Ovary (tissue), 10 donors: ENCODE data around the gene SH3GL3. TPM values are rescaled to one million over a fixed set of nuclear protein-coding genes. Genes with fewer than 3 reads are reported as not detected.

Experiments
- DNase-seq, 5 donors: peaks; one replicate each; pipeline ENCODE4 v3.0.0-alpha.2; 2019 to 2020
- H3K27ac ChIP-seq, 2 donors: fragments of 200-600 bp; one replicate each; pipeline versions ENCODE4 v1.5.1 to v1.8.0; 2019 to 2022
- H3K27me3 ChIP-seq: fragments of 200-600 bp; one replicate; pipeline ENCODE4 v1.8.0; 2022
- H3K36me3 ChIP-seq: fragments of 200-600 bp; sonication (generic); one replicate; pipeline ENCODE4 v1.5.1; 2019
- H3K4me1 ChIP-seq: one replicate; pipeline ENCODE4 v1.8.1; 2013; ENCODE audit warnings: mild to moderate bottlenecking, moderate library complexity; ENCODE audit not compliant: insufficient read depth
- H3K4me3 ChIP-seq: fragments of 200-600 bp; sonication (generic); one replicate; pipeline ENCODE4 v1.5.1; 2017
- H3K9me3 ChIP-seq, 2 donors: fragments of 200-600 bp in 1 of 2; sonication (generic) in 1 of 2; one replicate each; pipeline versions ENCODE4 v1.5.1 to v1.8.1; 2013 to 2019; ENCODE audit warnings: mild to moderate bottlenecking in 1 of 2, moderate library complexity in 1 of 2
- EP300 ChIP-seq: sonication (generic); formaldehyde crosslinking; IDR thresholded peaks from one replicate; pipeline ENCODE4 v1.6.1; 2017; ENCODE audit warnings: antibody characterized with exemption
- POLR2A ChIP-seq: fragments of 450-650 bp; IDR thresholded peaks from one replicate; pipeline ENCODE4 v1.6.1; 2017; ENCODE audit warnings: antibody characterized with exemption, mild to moderate bottlenecking, moderate library complexity
- WGBS, 3 donors: extraction: QIAGEN DNeasy Blood & Tissue Kit in 1 of 3; methylation state at CpG; one replicate each; pipeline versions ENCODE4 v1.1.5 to v1.1.7; 2013 to 2017; 5-methylcytosine and 5-hydroxymethylcytosine counted together
- intact Hi-C, 4 donors: fragments of 100-400 bp; cut with DNase I; formaldehyde crosslinking; loops; one replicate each; pipeline versions ENCODE4 v1.11.0 to v1.15.1; 2022 to 2023
- long read RNA-seq, 3 donors: library from polyadenylated mRNA in 2 of 3; unstranded in 2 of 3; transcript quantifications; one replicate each; pipeline ENCODE4 v2.0.0 and lab custom pipeline, GENCODE V29; 2021 to 2026
- polyA plus RNA-seq, 2 donors: library from polyadenylated mRNA; stranded (reverse); fragments of 200-250 nt in 1 of 2; fragments of 350-450 nt in 1 of 2; fragmentation: Illumina TruSeq in 1 of 2; extraction: RNeasy Lipid Tissue Mini Kit (QIAGEN cat#74804) in 1 of 2; gene quantifications; one replicate each; pipeline ENCODE4 v1.2.3, GENCODE V29; 2013 to 2014
- total RNA-seq, 7 donors: library from RNA; depleted of rRNA in 2 of 7; stranded (reverse); fragments of >200 nt in 2 of 7; fragmentation: NEBNext Ultra II Directional in 3 of 7; extraction: Animal tissue kit (Norgen Biotek cat#: 25700) in 3 of 7; gene quantifications; one replicate each; pipeline versions ENCODE4 v1.1.0 to v1.2.4, GENCODE V29; 2016 to 2023
- TF ChIP-seq, protein P1 (sequence below), 3 donors: fragments of 450-650 bp in 2 of 3; fragments of 200-600 bp in 1 of 3; IDR thresholded peaks; one replicate each; pipeline versions ENCODE4 v1.5.1 to v1.8.0; 2016 to 2022; ENCODE audit warnings: antibody characterized with exemption in 3 of 3, mild to moderate bottlenecking in 1 of 3
- donor health status: DM: no; HTN: no; CAD: no; lungs with moderate emphysema.
- donor health status: DM: no; HTN: no; CAD: no.
- donor health status: Bipolar disorder and iron deficiency.
- donor health status: DM: yes; HTN: yes; CAD: no.
- donor health status: DM: no; HTN: no; CAD: no.
- donor health status: DM: yes; HTN: yes; CAD: no.

SH3GL3 gene
- total RNA-seq (1 to 10 TPM in 1 of 7 donors, under 1 TPM in 5, not detected in 1; 0.25 to 1.7 (median 0.51) TPM), polyA plus RNA-seq (1 to 10 TPM in 1 of 2 donors, under 1 TPM in 1; 0.41 to 4.9 TPM)
- long read RNA-seq, donor 1: 0 reads
- long read RNA-seq, donor 2, partial matches to known transcripts: 5 of 9 reads
- long read RNA-seq, donor 2, other reads (novel, unspliced or antisense): 0 of 9 reads
- long read RNA-seq, donor 3: 0 reads

DNA sequence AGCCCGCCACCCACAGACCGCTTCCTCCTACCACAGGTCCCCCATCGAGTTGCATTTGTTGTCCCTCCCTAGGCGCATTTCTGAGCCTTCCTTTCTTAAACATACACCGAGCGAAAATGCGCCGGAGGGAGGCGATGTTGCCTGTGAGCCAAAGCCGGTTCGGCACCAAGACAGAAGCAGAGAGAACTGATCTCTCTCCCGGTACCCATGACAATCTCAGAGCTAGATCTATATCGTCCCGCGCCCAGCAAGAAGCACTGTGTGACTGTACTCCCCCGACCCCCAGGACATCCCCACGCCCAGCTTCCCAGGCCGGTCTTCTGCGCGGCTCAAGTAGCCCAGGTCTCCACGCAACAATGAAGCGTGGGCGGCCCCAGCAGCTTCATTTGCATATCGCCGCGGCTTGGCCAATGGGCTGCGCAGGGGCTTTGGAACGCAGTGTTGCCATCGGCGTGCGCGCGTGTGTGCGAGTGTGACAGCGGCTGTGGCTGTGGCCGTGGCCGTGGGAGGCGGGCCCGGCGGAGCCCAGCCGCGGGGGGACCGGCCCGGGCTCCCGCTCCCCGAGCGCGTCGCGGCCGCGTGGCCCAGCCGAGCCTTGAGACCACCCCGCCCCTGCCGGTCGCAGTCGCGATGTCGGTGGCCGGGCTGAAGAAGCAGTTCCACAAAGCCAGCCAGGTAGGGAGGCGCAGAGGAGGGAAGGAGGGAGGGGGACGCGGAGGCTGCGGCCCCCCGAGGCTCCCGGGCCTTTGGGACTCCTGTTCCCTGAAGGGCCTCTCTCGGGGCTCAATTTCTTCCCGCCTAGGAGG, at the start of gene SH3GL3:
SH3GL3 (plus strand) TSS at position 438 of the 806 bp plus-strand sequence; CDS start at position 631, 193 bp downstream.
- Histone ChIP-seq H3K36me3 (no peaks in the 10 kb centered on the region), H3K4me3 (peak within 1 kb of the TSS; percentile 39), H3K27ac (no peak within 1 kb of the TSS), H3K27me3 (no peaks in the 10 kb centered on the region), H3K4me1 (peaks cover 3% of the 10 kb centered on the region), H3K9me3 (no peaks in the 10 kb centered on the region)
- DNase-seq: peak; percentile 49 to 76 (median 68)
- no peak for TF ChIP-seq EP300
- TF ChIP-seq POLR2A: no peak
- TF ChIP-seq, protein P1, sequence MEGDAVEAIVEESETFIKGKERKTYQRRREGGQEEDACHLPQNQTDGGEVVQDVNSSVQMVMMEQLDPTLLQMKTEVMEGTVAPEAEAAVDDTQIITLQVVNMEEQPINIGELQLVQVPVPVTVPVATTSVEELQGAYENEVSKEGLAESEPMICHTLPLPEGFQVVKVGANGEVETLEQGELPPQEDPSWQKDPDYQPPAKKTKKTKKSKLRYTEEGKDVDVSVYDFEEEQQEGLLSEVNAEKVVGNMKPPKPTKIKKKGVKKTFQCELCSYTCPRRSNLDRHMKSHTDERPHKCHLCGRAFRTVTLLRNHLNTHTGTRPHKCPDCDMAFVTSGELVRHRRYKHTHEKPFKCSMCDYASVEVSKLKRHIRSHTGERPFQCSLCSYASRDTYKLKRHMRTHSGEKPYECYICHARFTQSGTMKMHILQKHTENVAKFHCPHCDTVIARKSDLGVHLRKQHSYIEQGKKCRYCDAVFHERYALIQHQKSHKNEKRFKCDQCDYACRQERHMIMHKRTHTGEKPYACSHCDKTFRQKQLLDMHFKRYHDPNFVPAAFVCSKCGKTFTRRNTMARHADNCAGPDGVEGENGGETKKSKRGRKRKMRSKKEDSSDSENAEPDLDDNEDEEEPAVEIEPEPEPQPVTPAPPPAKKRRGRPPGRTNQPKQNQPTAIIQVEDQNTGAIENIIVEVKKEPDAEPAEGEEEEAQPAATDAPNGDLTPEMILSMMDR (IDR thresholded peaks at IDR 0.05): no peak
- intact Hi-C loops: loop anchor here in 2 of 4 donors (10.0 kb wide), 2 partner anchors 108 to 588 kb away; no protein-coding TSS in a partner anchor
- WGBS, 3 donors: 1% methylated on average over 44 to 68 of the region's 68 CpGs

DNA sequence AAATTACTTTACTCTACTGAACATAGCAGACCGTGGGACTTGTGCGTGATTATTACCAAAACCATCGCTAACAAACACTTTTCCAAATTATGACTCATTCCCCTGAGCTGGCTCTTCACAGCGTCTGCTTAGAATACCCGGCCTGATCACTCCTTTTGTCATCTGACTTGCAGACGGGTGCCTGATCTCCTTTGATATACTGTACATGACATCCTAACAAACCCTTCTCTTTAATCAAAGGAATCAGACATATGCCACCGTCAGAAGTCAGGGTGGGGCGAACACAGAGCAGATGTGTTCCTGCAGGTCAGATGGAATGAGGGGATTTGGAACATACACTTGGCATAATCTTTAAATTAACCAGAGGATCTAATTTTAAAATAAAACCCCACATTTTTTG, 48.5 kb upstream of the SH3GL3 start:
- Histone ChIP-seq H3K4me3 (no peak overlapping the region), H3K9me3 (no peaks in the 10 kb centered on the region), H3K27ac (no peak overlapping the region), H3K27me3 (no peaks in the 10 kb centered on the region), H3K36me3 (no peaks in the 10 kb centered on the region), H3K4me1 (no peaks in the 10 kb centered on the region)
- TF ChIP-seq EP300 (no peak), POLR2A (no peak)
- TF ChIP-seq, protein P1 (IDR thresholded peaks at IDR 0.05): no peak
- DNase-seq: no peak
- 37 to 52% (median 41%) methylated on average over 8 of the region's 8 CpGs for WGBS, 3 donors
- intact Hi-C loops: no loop called here

DNA sequence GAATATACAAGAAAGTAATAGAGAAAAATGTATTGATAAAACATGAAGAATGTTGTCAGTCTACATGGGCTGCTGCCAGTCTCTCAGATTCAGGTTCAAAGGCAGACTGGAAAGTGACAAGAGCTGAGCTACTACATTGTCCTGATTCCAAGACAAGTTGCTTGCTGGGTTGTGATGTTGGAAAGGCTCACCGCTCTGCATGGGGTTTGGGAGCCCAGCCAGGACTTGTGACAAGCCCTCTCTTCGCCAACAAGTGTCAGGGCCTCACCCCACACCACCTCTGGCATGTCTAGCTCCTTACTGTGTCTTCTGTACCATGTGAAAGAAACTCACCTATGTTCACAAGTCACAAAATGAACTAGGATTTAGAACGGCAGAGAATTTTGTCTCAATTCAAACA, 43.0 kb upstream of the SH3GL3 start:
- intact Hi-C loops: loop anchor here in 1 of 4 donors (10.0 kb wide), 1 partner anchor 61 kb away; no protein-coding TSS in a partner anchor
- Histone ChIP-seq H3K36me3 (no peaks in the 10 kb centered on the region), H3K9me3 (no peaks in the 10 kb centered on the region), H3K4me1 (no peaks in the 10 kb centered on the region), H3K27ac (no peak overlapping the region), H3K4me3 (no peak overlapping the region), H3K27me3 (no peaks in the 10 kb centered on the region)
- DNase-seq: no peak
- 52 to 59% (median 52%) methylated on average over 3 of the region's 3 CpGs for WGBS, 3 donors
- TF ChIP-seq, protein P1 (IDR thresholded peaks at IDR 0.05): no peak
- TF ChIP-seq EP300 (no peak), POLR2A (no peak)

DNA sequence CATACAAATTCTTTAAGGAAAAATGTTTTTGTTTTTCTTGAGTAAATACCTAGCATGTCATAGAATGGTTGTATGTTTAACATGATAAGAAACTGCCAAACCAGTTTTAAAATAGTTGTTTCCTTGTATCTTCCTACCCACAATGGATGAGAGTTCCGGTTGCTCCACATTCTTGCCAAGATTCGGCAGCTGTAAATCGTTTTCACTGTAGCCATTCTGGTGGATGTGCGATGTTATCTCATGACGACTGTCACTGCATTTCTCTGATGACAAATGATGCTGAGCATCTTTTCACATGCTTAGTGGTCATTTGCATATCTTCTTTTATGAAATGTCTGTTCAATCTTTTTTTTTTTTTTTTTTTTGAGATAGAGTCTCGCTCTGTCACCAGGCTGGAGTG, 36.6 kb upstream of the SH3GL3 start:
- Histone ChIP-seq H3K27ac (no peak overlapping the region), H3K36me3 (no peaks in the 10 kb centered on the region), H3K4me1 (no peaks in the 10 kb centered on the region), H3K4me3 (no peak overlapping the region), H3K27me3 (no peaks in the 10 kb centered on the region), H3K9me3 (no peaks in the 10 kb centered on the region)
- intact Hi-C loops: no loop called here
- TF ChIP-seq EP300 (no peak), POLR2A (no peak)
- TF ChIP-seq, protein P1 (IDR thresholded peaks at IDR 0.05): no peak
- DNase-seq: no peak
- 53 to 67% (median 57%) methylated on average over 6 of the region's 6 CpGs for WGBS, 3 donors
